SK-N-SH (cell line): ENCODE results near the gene KLHDC3.

Source experiments
- CHD2 ChIP-seq: fragments of 150-350 bp; IDR thresholded peaks from 2 replicates; pipeline ENCODE4 v1.6.1; 2018; ENCODE audit warnings: low read length; ENCODE audit not compliant: partially characterized antibody
- EP300 ChIP-seq, 2 experiments: IDR thresholded peaks; 2 replicates each; pipeline versions ENCODE4 v1.4.0 to v1.6.1; 2012; ENCODE audit warnings: borderline replicate concordance in 1 of 2, low read depth in 1 of 2, low read length in 1 of 2
- FOSL2 ChIP-seq: IDR thresholded peaks from 2 replicates; pipeline ENCODE4 v1.4.0; 2012; ENCODE audit warnings: low read depth, mild to moderate bottlenecking, moderate library complexity, borderline replicate concordance
- JUND ChIP-seq: IDR thresholded peaks from 2 replicates; pipeline ENCODE4 v1.4.0; 2012
- NRF1 ChIP-seq: IDR thresholded peaks from 2 replicates; pipeline ENCODE4 v1.6.1; 2012; ENCODE audit warnings: low read depth, mild to moderate bottlenecking, low read length
- POLR2AphosphoS5 ChIP-seq: IDR thresholded peaks from 2 replicates; pipeline ENCODE4 v1.6.1; 2012; ENCODE audit warnings: low read depth, low read length
- TCF12 ChIP-seq: IDR thresholded peaks from 2 replicates; pipeline ENCODE4 v1.4.0; 2012
- TF ChIP-seq, protein P1 (sequence below): IDR thresholded peaks from 2 replicates; pipeline ENCODE4; 2012
- TF ChIP-seq, protein P2 (sequence below): fragments of 200-600 bp; sonication (generic); IDR thresholded peaks from 2 replicates; pipeline ENCODE4 v1.6.1; 2017; ENCODE audit warnings: antibody characterized with exemption, mild to moderate bottlenecking, moderate library complexity
- TF ChIP-seq, protein P3 (sequence below): IDR thresholded peaks from 2 replicates; pipeline ENCODE4 v1.6.1; 2012; ENCODE audit warnings: mild to moderate bottlenecking, low read depth, low read length, moderate library complexity
- TF ChIP-seq, protein P4 (sequence below): fragments of 150-350 bp; IDR thresholded peaks from 2 replicates; pipeline ENCODE4 v1.6.1; 2017; ENCODE audit warnings: antibody characterized with exemption, low read length, low read depth, borderline replicate concordance
- TF ChIP-seq, protein P5 (sequence below): IDR thresholded peaks from 2 replicates; pipeline ENCODE4 v1.4.0; 2012; ENCODE audit warnings: low read depth, borderline replicate concordance

DNA sequence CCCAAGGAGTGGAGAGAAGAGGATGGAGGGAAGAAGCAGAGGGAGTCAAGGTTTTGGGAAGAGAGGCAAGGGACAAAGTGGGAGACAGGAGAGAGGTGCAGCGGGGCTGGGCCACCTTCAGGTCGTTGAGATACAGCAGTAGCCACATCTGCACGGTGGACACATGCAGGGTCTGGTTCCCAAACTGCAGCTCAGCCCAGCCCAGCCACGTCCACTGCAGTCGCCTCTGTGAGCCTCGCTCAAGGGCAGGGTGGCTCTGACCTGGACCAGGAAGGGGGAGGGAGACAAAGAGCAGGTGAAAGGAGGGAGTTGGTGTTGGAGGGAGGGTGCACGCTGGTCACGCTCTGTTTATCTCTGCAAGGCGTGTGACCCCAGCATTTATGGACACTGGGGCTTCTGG, 24.7 kb downstream of the KLHDC3 start:
- no peak for TF ChIP-seq JUND
- no peak for TF ChIP-seq POLR2AphosphoS5
- TF ChIP-seq, protein P1, sequence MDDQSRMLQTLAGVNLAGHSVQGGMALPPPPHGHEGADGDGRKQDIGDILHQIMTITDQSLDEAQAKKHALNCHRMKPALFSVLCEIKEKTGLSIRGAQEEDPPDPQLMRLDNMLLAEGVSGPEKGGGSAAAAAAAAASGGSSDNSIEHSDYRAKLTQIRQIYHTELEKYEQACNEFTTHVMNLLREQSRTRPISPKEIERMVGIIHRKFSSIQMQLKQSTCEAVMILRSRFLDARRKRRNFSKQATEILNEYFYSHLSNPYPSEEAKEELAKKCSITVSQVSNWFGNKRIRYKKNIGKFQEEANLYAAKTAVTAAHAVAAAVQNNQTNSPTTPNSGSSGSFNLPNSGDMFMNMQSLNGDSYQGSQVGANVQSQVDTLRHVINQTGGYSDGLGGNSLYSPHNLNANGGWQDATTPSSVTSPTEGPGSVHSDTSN = no peak
- no peak for TF ChIP-seq NRF1
- no peak for TF ChIP-seq TCF12
- no peak for TF ChIP-seq CHD2
- TF ChIP-seq EP300 (IDR thresholded peaks at IDR 0.05; ENCODE audit: borderline replicate concordance in 1 of 2, low read depth in 1 of 2, low read length in 1 of 2) = no peak
- TF ChIP-seq, protein P2, sequence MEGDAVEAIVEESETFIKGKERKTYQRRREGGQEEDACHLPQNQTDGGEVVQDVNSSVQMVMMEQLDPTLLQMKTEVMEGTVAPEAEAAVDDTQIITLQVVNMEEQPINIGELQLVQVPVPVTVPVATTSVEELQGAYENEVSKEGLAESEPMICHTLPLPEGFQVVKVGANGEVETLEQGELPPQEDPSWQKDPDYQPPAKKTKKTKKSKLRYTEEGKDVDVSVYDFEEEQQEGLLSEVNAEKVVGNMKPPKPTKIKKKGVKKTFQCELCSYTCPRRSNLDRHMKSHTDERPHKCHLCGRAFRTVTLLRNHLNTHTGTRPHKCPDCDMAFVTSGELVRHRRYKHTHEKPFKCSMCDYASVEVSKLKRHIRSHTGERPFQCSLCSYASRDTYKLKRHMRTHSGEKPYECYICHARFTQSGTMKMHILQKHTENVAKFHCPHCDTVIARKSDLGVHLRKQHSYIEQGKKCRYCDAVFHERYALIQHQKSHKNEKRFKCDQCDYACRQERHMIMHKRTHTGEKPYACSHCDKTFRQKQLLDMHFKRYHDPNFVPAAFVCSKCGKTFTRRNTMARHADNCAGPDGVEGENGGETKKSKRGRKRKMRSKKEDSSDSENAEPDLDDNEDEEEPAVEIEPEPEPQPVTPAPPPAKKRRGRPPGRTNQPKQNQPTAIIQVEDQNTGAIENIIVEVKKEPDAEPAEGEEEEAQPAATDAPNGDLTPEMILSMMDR = no peak
- TF ChIP-seq, protein P3, sequence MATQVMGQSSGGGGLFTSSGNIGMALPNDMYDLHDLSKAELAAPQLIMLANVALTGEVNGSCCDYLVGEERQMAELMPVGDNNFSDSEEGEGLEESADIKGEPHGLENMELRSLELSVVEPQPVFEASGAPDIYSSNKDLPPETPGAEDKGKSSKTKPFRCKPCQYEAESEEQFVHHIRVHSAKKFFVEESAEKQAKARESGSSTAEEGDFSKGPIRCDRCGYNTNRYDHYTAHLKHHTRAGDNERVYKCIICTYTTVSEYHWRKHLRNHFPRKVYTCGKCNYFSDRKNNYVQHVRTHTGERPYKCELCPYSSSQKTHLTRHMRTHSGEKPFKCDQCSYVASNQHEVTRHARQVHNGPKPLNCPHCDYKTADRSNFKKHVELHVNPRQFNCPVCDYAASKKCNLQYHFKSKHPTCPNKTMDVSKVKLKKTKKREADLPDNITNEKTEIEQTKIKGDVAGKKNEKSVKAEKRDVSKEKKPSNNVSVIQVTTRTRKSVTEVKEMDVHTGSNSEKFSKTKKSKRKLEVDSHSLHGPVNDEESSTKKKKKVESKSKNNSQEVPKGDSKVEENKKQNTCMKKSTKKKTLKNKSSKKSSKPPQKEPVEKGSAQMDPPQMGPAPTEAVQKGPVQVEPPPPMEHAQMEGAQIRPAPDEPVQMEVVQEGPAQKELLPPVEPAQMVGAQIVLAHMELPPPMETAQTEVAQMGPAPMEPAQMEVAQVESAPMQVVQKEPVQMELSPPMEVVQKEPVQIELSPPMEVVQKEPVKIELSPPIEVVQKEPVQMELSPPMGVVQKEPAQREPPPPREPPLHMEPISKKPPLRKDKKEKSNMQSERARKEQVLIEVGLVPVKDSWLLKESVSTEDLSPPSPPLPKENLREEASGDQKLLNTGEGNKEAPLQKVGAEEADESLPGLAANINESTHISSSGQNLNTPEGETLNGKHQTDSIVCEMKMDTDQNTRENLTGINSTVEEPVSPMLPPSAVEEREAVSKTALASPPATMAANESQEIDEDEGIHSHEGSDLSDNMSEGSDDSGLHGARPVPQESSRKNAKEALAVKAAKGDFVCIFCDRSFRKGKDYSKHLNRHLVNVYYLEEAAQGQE = no peak
- TF ChIP-seq FOSL2 = no peak
- TF ChIP-seq, protein P4, sequence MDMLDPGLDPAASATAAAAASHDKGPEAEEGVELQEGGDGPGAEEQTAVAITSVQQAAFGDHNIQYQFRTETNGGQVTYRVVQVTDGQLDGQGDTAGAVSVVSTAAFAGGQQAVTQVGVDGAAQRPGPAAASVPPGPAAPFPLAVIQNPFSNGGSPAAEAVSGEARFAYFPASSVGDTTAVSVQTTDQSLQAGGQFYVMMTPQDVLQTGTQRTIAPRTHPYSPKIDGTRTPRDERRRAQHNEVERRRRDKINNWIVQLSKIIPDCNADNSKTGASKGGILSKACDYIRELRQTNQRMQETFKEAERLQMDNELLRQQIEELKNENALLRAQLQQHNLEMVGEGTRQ = no peak
- TF ChIP-seq, protein P5, sequence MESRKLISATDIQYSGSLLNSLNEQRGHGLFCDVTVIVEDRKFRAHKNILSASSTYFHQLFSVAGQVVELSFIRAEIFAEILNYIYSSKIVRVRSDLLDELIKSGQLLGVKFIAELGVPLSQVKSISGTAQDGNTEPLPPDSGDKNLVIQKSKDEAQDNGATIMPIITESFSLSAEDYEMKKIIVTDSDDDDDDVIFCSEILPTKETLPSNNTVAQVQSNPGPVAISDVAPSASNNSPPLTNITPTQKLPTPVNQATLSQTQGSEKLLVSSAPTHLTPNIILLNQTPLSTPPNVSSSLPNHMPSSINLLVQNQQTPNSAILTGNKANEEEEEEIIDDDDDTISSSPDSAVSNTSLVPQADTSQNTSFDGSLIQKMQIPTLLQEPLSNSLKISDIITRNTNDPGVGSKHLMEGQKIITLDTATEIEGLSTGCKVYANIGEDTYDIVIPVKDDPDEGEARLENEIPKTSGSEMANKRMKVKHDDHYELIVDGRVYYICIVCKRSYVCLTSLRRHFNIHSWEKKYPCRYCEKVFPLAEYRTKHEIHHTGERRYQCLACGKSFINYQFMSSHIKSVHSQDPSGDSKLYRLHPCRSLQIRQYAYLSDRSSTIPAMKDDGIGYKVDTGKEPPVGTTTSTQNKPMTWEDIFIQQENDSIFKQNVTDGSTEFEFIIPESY = no peak
